Muscle of leg (tissue), 16 donors: ENCODE data around the gene TRA2B. TPM values are rescaled to one million over a fixed set of nuclear protein-coding genes. Genes with fewer than 3 reads are reported as not detected.

Experiments
- DNase-seq: peaks from one replicate; pipeline ENCODE4 v3.0.0; 2013
- H3K27ac ChIP-seq: one replicate; pipeline ENCODE4 v1.5.1; 2013; ENCODE audit warnings: mild to moderate bottlenecking, low read length, control low read depth
- H3K27me3 ChIP-seq: one replicate; pipeline ENCODE4 v1.6.1; 2013; ENCODE audit warnings: low read length; ENCODE audit not compliant: control insufficient read depth, insufficient read depth
- H3K36me3 ChIP-seq: one replicate; pipeline ENCODE4 v1.6.1; 2013; ENCODE audit warnings: low read length; ENCODE audit not compliant: control insufficient read depth, insufficient read depth
- H3K4me1 ChIP-seq: one replicate; pipeline ENCODE4 v1.6.1; 2013; ENCODE audit warnings: low read length; ENCODE audit not compliant: control insufficient read depth, insufficient read depth
- H3K4me3 ChIP-seq: one replicate; pipeline ENCODE4 v1.5.1; 2013; ENCODE audit warnings: low read length, control low read depth
- H3K9me3 ChIP-seq: replicated peaks from 2 replicates; pipeline ENCODE4 v1.6.1; 2013; ENCODE audit warnings: low read depth, low read length; ENCODE audit not compliant: control insufficient read depth
- WGBS: methylation state at CpG from one replicate; pipeline ENCODE4 v1.1.5; 2013; ENCODE audit warnings: missing lambda C conversion rate; ENCODE audit not compliant: insufficient coverage; 5-methylcytosine and 5-hydroxymethylcytosine counted together
- long read RNA-seq, 11 donors: transcript quantifications; one replicate each; lab custom pipeline, GENCODE V29; 2026
- polyA plus RNA-seq, 8 donors: library from polyadenylated mRNA; unstranded; fragments of 120-200 nt; gene quantifications; one replicate each; pipeline versions ENCODE4 v1.2.1 to v1.2.3, GENCODE V29; 2013; ENCODE audit warnings: inconsistent platforms in 1 of 8, low replicate concordance in 1 of 8; ENCODE audit not compliant: insufficient read length in 8 of 8, insufficient read depth in 1 of 8
- total RNA-seq: library from RNA; stranded (reverse); fragments of 120-200 nt; gene quantifications from one replicate; pipeline ENCODE4 v1.2.4, GENCODE V29; 2013

TRA2B gene
- total RNA-seq, result 119 TPM
- polyA plus RNA-seq, result 100 to 1,000 TPM; 155 to 222 (median 173) TPM
- long read RNA-seq, donor 1, transcript TRA2B-212 (2 exons, 538 nt), result major isoform, 5 of 11 reads
- long read RNA-seq, donor 1, partial matches to known transcripts, result 0 of 11 reads
- long read RNA-seq, donor 1, other reads (novel, unspliced or antisense), result 0 of 11 reads
- long read RNA-seq, donor 2, partial matches to known transcripts, result 0 of 4 reads
- long read RNA-seq, donor 2, other reads (novel, unspliced or antisense), result 0 of 4 reads
- long read RNA-seq, donor 3, transcript TRA2B-212 (2 exons, 538 nt), result minor isoform, 6 of 19 reads
- long read RNA-seq, donor 3, transcript TRA2B-205 (9 exons, 2,952 nt), result major isoform, 7 of 19 reads
- long read RNA-seq, donor 3, partial matches to known transcripts, result 0 of 19 reads
- long read RNA-seq, donor 3, other reads (novel, unspliced or antisense), result 0 of 19 reads
- long read RNA-seq, donor 4, full-length matches to known transcripts, result 29 of 29 reads
- long read RNA-seq, donor 4, partial matches to known transcripts, result 0 of 29 reads
- long read RNA-seq, donor 4, other reads (novel, unspliced or antisense), result 0 of 29 reads
- long read RNA-seq, donor 5, full-length matches to known transcripts, result 113 of 139 reads
- long read RNA-seq, donor 5, partial matches to known transcripts, result 18 of 139 reads
- long read RNA-seq, donor 5, other reads (novel, unspliced or antisense), result 8 of 139 reads
- long read RNA-seq, donor 6, full-length matches to known transcripts, result 57 of 68 reads
- long read RNA-seq, donor 6, partial matches to known transcripts, result 11 of 68 reads
- long read RNA-seq, donor 6, other reads (novel, unspliced or antisense), result 0 of 68 reads
- long read RNA-seq, donor 7, full-length matches to known transcripts, result 59 of 66 reads
- long read RNA-seq, donor 7, partial matches to known transcripts, result 7 of 66 reads
- long read RNA-seq, donor 7, other reads (novel, unspliced or antisense), result 0 of 66 reads
- long read RNA-seq, donor 8, full-length matches to known transcripts, result 35 of 40 reads
- long read RNA-seq, donor 8, partial matches to known transcripts, result 5 of 40 reads
- long read RNA-seq, donor 8, other reads (novel, unspliced or antisense), result 0 of 40 reads
- long read RNA-seq, donor 9, full-length matches to known transcripts, result 38 of 50 reads
- long read RNA-seq, donor 9, partial matches to known transcripts, result 12 of 50 reads
- long read RNA-seq, donor 9, other reads (novel, unspliced or antisense), result 0 of 50 reads
- long read RNA-seq, donor 10, full-length matches to known transcripts, result 50 of 64 reads
- long read RNA-seq, donor 10, partial matches to known transcripts, result 14 of 64 reads
- long read RNA-seq, donor 10, other reads (novel, unspliced or antisense), result 0 of 64 reads
- long read RNA-seq, donor 11, transcript TRA2B-212 (2 exons, 538 nt), result minor isoform, 16 of 44 reads
- long read RNA-seq, donor 11, transcript TRA2B-205 (9 exons, 2,952 nt), result major isoform, 17 of 44 reads
- long read RNA-seq, donor 11, partial matches to known transcripts, result 0 of 44 reads
- long read RNA-seq, donor 11, other reads (novel, unspliced or antisense), result 0 of 44 reads

GRCh38 chr3:185937689-185938374, at the start of gene TRA2B:
Gene TRA2B (minus strand): TSS chr3:185938014. CDS start chr3:185937860, 154 bp downstream.
- Histone ChIP-seq H3K4me3 (peak within 1 kb of the TSS; percentile 100), H3K9me3 (no peaks in the 10 kb centered on the region), H3K36me3 (no peaks in the 10 kb centered on the region), H3K27ac (peak within 1 kb of the TSS; percentile 99), H3K4me1 (peaks cover 7% of the 10 kb centered on the region), H3K27me3 (no peaks in the 10 kb centered on the region)
- WGBS, result 0% methylated on average over 45 of the region's 55 CpGs
- peak; percentile 99 for DNase-seq

- Histone ChIP-seq H3K9me3 (no peaks in the 10 kb centered on the region), H3K4me1 (peaks cover 6% of the 10 kb centered on the region), H3K36me3 (no peaks in the 10 kb centered on the region), H3K27me3 (peaks cover 10% of the 10 kb centered on the region), H3K4me3 (no peak overlapping the region), H3K27ac (no peak overlapping the region)
- 87% methylated on average over 18 of the region's 23 CpGs for WGBS
- DNase-seq, result no peak
Observed at GRCh38 chr3:185986198-185986777, 48.5 kb upstream of the TRA2B start.

GRCh38 chr3:185984203-185984602, 46.4 kb upstream of the TRA2B start:
- no peaks in the 10 kb centered on the region for H3K36me3 ChIP-seq
- peaks cover 10% of the 10 kb centered on the region for H3K27me3 ChIP-seq
- H3K4me1 ChIP-seq, result peaks cover 6% of the 10 kb centered on the region
- H3K9me3 ChIP-seq, result no peaks in the 10 kb centered on the region
- H3K4me3 ChIP-seq, result no peak overlapping the region
- H3K27ac ChIP-seq, result no peak overlapping the region
- no peak for DNase-seq
- 22% methylated on average over 1 of the region's 3 CpGs for WGBS

GRCh38 chr3:185983495-185984141, 45.8 kb upstream of the TRA2B start:
- 16% methylated on average over 20 of the region's 23 CpGs for WGBS
- Histone ChIP-seq H3K36me3 (no peaks in the 10 kb centered on the region), H3K27ac (no peak overlapping the region), H3K4me3 (no peak overlapping the region), H3K27me3 (peaks cover 10% of the 10 kb centered on the region), H3K4me1 (peaks cover 6% of the 10 kb centered on the region), H3K9me3 (no peaks in the 10 kb centered on the region)
- peak; percentile 79 for DNase-seq

- H3K4me1 ChIP-seq, result peaks cover 6% of the 10 kb centered on the region
- H3K27me3 ChIP-seq, result peaks cover 10% of the 10 kb centered on the region
- H3K27ac ChIP-seq, result no peak overlapping the region
- WGBS, result 67% methylated on average over 3 of the region's 3 CpGs
- DNase-seq, result no peak
- H3K36me3 ChIP-seq, result no peaks in the 10 kb centered on the region
- H3K9me3 ChIP-seq, result no peaks in the 10 kb centered on the region
- no peak overlapping the region for H3K4me3 ChIP-seq
Observed at GRCh38 chr3:185982632-185983031, 44.8 kb upstream of the TRA2B start.

- no peak for DNase-seq
- WGBS, result no CpG with 5 or more reads among the region's 3 CpGs
- Histone ChIP-seq H3K4me3 (no peak overlapping the region), H3K9me3 (no peaks in the 10 kb centered on the region), H3K36me3 (no peaks in the 10 kb centered on the region), H3K27ac (no peak overlapping the region), H3K27me3 (peaks cover 10% of the 10 kb centered on the region), H3K4me1 (peaks cover 6% of the 10 kb centered on the region)
Observed at GRCh38 chr3:185981621-185982020, 43.8 kb upstream of the TRA2B start.

- Histone ChIP-seq H3K27ac (no peak overlapping the region), H3K36me3 (no peaks in the 10 kb centered on the region), H3K27me3 (peaks cover 10% of the 10 kb centered on the region), H3K4me1 (peaks cover 10% of the 10 kb centered on the region), H3K9me3 (no peaks in the 10 kb centered on the region), H3K4me3 (no peak overlapping the region)
- no peak for DNase-seq
- 65% methylated on average over 3 of the region's 8 CpGs for WGBS
Observed at GRCh38 chr3:185979721-185980121, 41.9 kb upstream of the TRA2B start.

GRCh38 chr3:185978516-185978915, 40.7 kb upstream of the TRA2B start:
- no peak overlapping the region for H3K27ac ChIP-seq
- H3K36me3 ChIP-seq, result no peaks in the 10 kb centered on the region
- peaks cover 5% of the 10 kb centered on the region for H3K4me1 ChIP-seq
- DNase-seq, result no peak
- peaks cover 6% of the 10 kb centered on the region for H3K27me3 ChIP-seq
- no peaks in the 10 kb centered on the region for H3K9me3 ChIP-seq
- WGBS, result 45% methylated on average over 2 of the region's 5 CpGs
- no peak overlapping the region for H3K4me3 ChIP-seq
